Measurements from ENCODE around the gene G6PC1. TPM values are rescaled to one million over a fixed set of nuclear protein-coding genes. Genes with fewer than 3 reads are reported as not detected.

G6PC1 gene
- total and polyA plus RNA-seq, 2 of the 4 experiments (the other 2 are of a cell fraction) = not detected

DNA sequence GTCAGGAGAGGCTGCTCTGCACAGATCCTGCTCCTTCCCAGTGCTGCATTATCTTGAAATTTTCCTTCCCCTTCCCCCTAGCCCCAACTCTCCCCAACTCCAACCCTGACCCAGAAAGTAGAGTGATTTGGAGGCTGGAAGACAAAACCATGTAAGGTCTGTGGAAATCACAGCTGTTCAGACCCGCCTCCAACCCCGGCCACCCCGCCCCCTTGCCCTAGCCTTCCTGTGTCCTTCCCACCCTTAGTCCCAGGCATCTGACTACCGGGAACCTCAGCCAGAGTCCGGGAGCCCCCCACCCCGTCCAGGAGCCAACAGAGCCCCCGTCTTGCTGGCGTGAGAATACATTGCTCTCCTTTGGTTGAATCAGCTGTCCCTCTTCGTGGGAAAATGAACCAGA is 49.6 kb upstream of the G6PC1 start, which contains the start of gene AOC3:
AOC3 (plus strand) TSS at position 246 of the 400 bp plus-strand sequence; CDS start at position 391, 145 bp downstream.
- ATAC-seq (ENCODE audit: low read depth) (peak; percentile 58), DNase-seq (no peak)
- H2AK9ac ChIP-seq (replicated peaks; ENCODE audit: low read depth, low read length, poor library complexity) = no peak within 1 kb of the TSS
- H3K27ac ChIP-seq (ENCODE audit: insufficient read depth, low read length) = no peak within 1 kb of the TSS
- no peak within 1 kb of the TSS for H4K8ac ChIP-seq (ENCODE audit: low read depth in 2 of 2, low read length in 2 of 2)
- H3K4me3 ChIP-seq (ENCODE audit: insufficient read depth, low read depth, low read length) = no peak within 1 kb of the TSS
- H4K20me1 ChIP-seq (ENCODE audit: insufficient read depth, low read length) = peaks cover 7% of the 10 kb centered on the region
- WGBS, 2 experiments (ENCODE audit: extremely low coverage in 2 of 2, insufficient read length in 1 of 2) = 46% methylated on average over 4 of the region's 9 CpGs; no CpG with 5 or more reads in 1 of the 2 experiments
- in situ Hi-C loops (cut with MboI; ENCODE audit: low sequenced_read_pairs) (no loop called here), intact Hi-C loops (cut with micrococcal nuclease) (no loop called here), dilution Hi-C loops (cut with HindIII; ENCODE audit: low sequenced_read_pairs, unreplicated experiment) (no loop called here)
- H3K14ac ChIP-seq (replicated peaks; ENCODE audit: low read depth, low read length) = no peak within 1 kb of the TSS
- H3K4me2 ChIP-seq (ENCODE audit: low read depth, low read length) = no peak within 1 kb of the TSS
- no peak within 1 kb of the TSS for H3K18ac ChIP-seq (ENCODE audit: low read depth, low read length)
- no peak within 1 kb of the TSS for H2BK15ac ChIP-seq (ENCODE audit: low read depth, low read length)
- BruUV-seq (replicated peaks) = no TSS peak
- H4K91ac ChIP-seq (ENCODE audit: insufficient read depth, low read depth, low read length) = no peak within 1 kb of the TSS
- H3K56ac ChIP-seq (ENCODE audit: extremely low read depth, insufficient read depth, low read length) = no peak within 1 kb of the TSS
- H3K79me1 ChIP-seq (ENCODE audit: low read depth in 1 of 2, low read length in 2 of 2) = 0 out of 4 replicates have a peak, but pooled peaks cover 0 to 3% of the 10 kb centered on the region in 2 experiments
- H3K23ac ChIP-seq (ENCODE audit: low read depth, low read length) = no peak within 1 kb of the TSS
- no peak within 1 kb of the TSS for H2BK5ac ChIP-seq (ENCODE audit: low read depth, low read length, poor library complexity, severe bottlenecking)
- peaks cover 8% of the 10 kb centered on the region; the same call in 1 of the 2 replicates for H3K9me1 ChIP-seq (ENCODE audit: insufficient read depth, low read length)
- peaks cover 12% of the 10 kb centered on the region for H3K27me3 ChIP-seq (ENCODE audit: control insufficient read depth, insufficient read depth, low read length)
- POLR2A ChIA-PET (ENCODE audit: unreplicated experiment) = no interaction called here
- H2BK120ac ChIP-seq (ENCODE audit: low read depth, low read length) = no peak within 1 kb of the TSS
- H2AK5ac ChIP-seq (ENCODE audit: low read depth, low read length) = no peak within 1 kb of the TSS
- H2BK20ac ChIP-seq (ENCODE audit: low read depth, low read length) = no peak within 1 kb of the TSS
- no peaks in the 10 kb centered on the region for H3K9me3 ChIP-seq (ENCODE audit: control insufficient read depth, insufficient read depth, low read length)
- TF ChIP-seq, protein P1, sequence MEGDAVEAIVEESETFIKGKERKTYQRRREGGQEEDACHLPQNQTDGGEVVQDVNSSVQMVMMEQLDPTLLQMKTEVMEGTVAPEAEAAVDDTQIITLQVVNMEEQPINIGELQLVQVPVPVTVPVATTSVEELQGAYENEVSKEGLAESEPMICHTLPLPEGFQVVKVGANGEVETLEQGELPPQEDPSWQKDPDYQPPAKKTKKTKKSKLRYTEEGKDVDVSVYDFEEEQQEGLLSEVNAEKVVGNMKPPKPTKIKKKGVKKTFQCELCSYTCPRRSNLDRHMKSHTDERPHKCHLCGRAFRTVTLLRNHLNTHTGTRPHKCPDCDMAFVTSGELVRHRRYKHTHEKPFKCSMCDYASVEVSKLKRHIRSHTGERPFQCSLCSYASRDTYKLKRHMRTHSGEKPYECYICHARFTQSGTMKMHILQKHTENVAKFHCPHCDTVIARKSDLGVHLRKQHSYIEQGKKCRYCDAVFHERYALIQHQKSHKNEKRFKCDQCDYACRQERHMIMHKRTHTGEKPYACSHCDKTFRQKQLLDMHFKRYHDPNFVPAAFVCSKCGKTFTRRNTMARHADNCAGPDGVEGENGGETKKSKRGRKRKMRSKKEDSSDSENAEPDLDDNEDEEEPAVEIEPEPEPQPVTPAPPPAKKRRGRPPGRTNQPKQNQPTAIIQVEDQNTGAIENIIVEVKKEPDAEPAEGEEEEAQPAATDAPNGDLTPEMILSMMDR (conservative IDR thresholded peaks at IDR 0.05; ENCODE audit: low read depth, low read length) = no peak
- TF ChIP-seq MAZ (IDR thresholded peaks at IDR 0.05; ENCODE audit: borderline replicate concordance, low read depth, low read length) (no peak), CHD1 (IDR thresholded peaks at IDR 0.05; ENCODE audit: low read depth, low read length) (no peak), BHLHE40 (IDR thresholded peaks at IDR 0.05; ENCODE audit: low read depth, low read length) (no peak), NFE2L2 (IDR thresholded peaks at IDR 0.05; ENCODE audit: low read depth, low read length) (no peak), FOS (IDR thresholded peaks at IDR 0.05; ENCODE audit: low read depth, low read length) (no peak), SMC3 (IDR thresholded peaks at IDR 0.05; ENCODE audit: low read depth, low read length) (no peak), RCOR1 (IDR thresholded peaks at IDR 0.05; ENCODE audit: insufficient replicate concordance, low read length) (no peak), POLR2A (IDR thresholded peaks at IDR 0.05; ENCODE audit: low read depth, low read length) (no peak), MXI1 (IDR thresholded peaks at IDR 0.05; ENCODE audit: borderline replicate concordance, low read depth, low read length) (no peak), CEBPB (IDR thresholded peaks at IDR 0.05; ENCODE audit: low read depth, low read length) (no peak), RFX5 (IDR thresholded peaks at IDR 0.05; ENCODE audit: low read depth, low read length) (no peak), MAFK (IDR thresholded peaks at IDR 0.05; ENCODE audit: low read depth, low read length) (no peak), RAD21 (IDR thresholded peaks at IDR 0.05; ENCODE audit: low read length) (no peak)
- TF ChIP-seq, protein P2, sequence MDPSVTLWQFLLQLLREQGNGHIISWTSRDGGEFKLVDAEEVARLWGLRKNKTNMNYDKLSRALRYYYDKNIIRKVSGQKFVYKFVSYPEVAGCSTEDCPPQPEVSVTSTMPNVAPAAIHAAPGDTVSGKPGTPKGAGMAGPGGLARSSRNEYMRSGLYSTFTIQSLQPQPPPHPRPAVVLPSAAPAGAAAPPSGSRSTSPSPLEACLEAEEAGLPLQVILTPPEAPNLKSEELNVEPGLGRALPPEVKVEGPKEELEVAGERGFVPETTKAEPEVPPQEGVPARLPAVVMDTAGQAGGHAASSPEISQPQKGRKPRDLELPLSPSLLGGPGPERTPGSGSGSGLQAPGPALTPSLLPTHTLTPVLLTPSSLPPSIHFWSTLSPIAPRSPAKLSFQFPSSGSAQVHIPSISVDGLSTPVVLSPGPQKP (IDR thresholded peaks at IDR 0.05; ENCODE audit: borderline replicate concordance, low read depth, low read length) = no peak
- TF ChIP-seq, protein P3, sequence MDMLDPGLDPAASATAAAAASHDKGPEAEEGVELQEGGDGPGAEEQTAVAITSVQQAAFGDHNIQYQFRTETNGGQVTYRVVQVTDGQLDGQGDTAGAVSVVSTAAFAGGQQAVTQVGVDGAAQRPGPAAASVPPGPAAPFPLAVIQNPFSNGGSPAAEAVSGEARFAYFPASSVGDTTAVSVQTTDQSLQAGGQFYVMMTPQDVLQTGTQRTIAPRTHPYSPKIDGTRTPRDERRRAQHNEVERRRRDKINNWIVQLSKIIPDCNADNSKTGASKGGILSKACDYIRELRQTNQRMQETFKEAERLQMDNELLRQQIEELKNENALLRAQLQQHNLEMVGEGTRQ (IDR thresholded peaks at IDR 0.05; ENCODE audit: low read depth, low read length) = no peak
- H3K36me3 ChIP-seq (ENCODE audit: control insufficient read depth, insufficient read depth, low read length) = no peaks in the 10 kb centered on the region; the same call in 1 of the 2 replicates
- H4K5ac ChIP-seq (ENCODE audit: low read depth, low read length) = no peak within 1 kb of the TSS
- H2AFZ ChIP-seq (replicated peaks; ENCODE audit: low read length, poor library complexity) = no peak within 1 kb of the TSS
- peaks cover 4% of the 10 kb centered on the region; the same call in 1 of the 2 replicates for H3K4me1 ChIP-seq (ENCODE audit: control insufficient read depth, insufficient read depth, low read length)
- CTCF ChIA-PET = no interaction called here
- H3K9ac ChIP-seq (ENCODE audit: low read depth, low read length) = no peak within 1 kb of the TSS
- H3K4ac ChIP-seq (ENCODE audit: low read depth, low read length) = no peak within 1 kb of the TSS
